ENCODE results near the gene ZBTB16. TPM values are rescaled to one million over a fixed set of nuclear protein-coding genes. Genes with fewer than 3 reads are reported as not detected.

Gene ZBTB16
- total and polyA plus RNA-seq, 2 experiments from 2014 or later: 0.29 to 1.4 TPM

DNA sequence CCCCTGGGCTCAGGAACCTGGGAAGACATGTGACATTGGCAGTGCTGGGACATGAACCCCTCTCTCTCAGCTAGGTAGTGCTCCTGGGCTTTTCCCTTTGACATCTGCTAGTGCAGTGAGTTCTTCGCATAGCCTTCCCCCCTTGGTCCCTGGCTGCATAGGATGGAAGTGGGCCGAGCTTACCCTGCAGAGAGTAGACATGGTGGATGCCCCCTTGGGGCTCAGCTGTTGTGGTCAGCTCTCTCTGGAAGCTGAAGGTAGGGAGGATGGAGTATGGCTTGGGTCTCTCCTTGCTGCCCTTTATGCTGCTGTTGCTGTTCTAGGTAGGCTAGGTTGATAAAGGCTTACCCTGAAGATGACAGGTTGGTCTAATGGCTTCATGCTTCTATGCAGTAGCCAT, 92.1 kb downstream of the ZBTB16 start:
- no peak overlapping the region for H3K27ac ChIP-seq (ENCODE audit: low read depth)
- H3K4me3 Mint-ChIP-seq: no peak overlapping the region
- no peak overlapping the region for H3K27ac Mint-ChIP-seq

More for the DNA sequence above, 92.1 kb downstream of the ZBTB16 start:
- H3K36me3 ChIP-seq (ENCODE audit: insufficient read depth): no peaks in the 10 kb centered on the region
- no peaks in the 10 kb centered on the region for H3F3A ChIP-seq (replicated peaks; ENCODE audit: low read depth)
- Mint-ChIP-seq H3K4me1 (no peaks in the 10 kb centered on the region; the same call in 2 of the 3 replicates), H3K9me3 (no peaks in the 10 kb centered on the region), H3K27me3 (ENCODE audit: insufficient read depth, low read depth, poor library complexity) (no peaks in the 10 kb centered on the region), H3K36me3 (ENCODE audit: low read depth) (no peaks in the 10 kb centered on the region)
- no peaks in the 10 kb centered on the region for H3K79me2 ChIP-seq (replicated peaks; ENCODE audit: insufficient read depth)
- peaks cover 23% of the 10 kb centered on the region for H3K9me2 ChIP-seq (ENCODE audit: insufficient read depth)
- TF ChIP-seq NANOG (IDR thresholded peaks at IDR 0.05; ENCODE audit: borderline replicate concordance) (no peak), JUNB (IDR thresholded peaks at IDR 0.05; ENCODE audit: unreplicated experiment) (no peak), STAT1 (IDR thresholded peaks at IDR 0.05; ENCODE audit: unreplicated experiment) (no peak), ZNF331 (CRISPR knock-in tag; IDR thresholded peaks at IDR 0.05; ENCODE audit: low read depth) (no peak), EZH2 (IDR thresholded peaks at IDR 0.05; ENCODE audit: low read depth, unreplicated experiment) (no peak), CREB1 (CRISPR knock-in tag; IDR thresholded peaks at IDR 0.05; ENCODE audit: low read depth) (no peak), POLR2AphosphoS5 (IDR thresholded peaks at IDR 0.05; ENCODE audit: low read depth) (no peak), ZNF114 (CRISPR knock-in tag; IDR thresholded peaks at IDR 0.05) (no peak), EZH2phosphoT487 (IDR thresholded peaks at IDR 0.05; ENCODE audit: unreplicated experiment) (no peak)
- TF ChIP-seq, protein P1, sequence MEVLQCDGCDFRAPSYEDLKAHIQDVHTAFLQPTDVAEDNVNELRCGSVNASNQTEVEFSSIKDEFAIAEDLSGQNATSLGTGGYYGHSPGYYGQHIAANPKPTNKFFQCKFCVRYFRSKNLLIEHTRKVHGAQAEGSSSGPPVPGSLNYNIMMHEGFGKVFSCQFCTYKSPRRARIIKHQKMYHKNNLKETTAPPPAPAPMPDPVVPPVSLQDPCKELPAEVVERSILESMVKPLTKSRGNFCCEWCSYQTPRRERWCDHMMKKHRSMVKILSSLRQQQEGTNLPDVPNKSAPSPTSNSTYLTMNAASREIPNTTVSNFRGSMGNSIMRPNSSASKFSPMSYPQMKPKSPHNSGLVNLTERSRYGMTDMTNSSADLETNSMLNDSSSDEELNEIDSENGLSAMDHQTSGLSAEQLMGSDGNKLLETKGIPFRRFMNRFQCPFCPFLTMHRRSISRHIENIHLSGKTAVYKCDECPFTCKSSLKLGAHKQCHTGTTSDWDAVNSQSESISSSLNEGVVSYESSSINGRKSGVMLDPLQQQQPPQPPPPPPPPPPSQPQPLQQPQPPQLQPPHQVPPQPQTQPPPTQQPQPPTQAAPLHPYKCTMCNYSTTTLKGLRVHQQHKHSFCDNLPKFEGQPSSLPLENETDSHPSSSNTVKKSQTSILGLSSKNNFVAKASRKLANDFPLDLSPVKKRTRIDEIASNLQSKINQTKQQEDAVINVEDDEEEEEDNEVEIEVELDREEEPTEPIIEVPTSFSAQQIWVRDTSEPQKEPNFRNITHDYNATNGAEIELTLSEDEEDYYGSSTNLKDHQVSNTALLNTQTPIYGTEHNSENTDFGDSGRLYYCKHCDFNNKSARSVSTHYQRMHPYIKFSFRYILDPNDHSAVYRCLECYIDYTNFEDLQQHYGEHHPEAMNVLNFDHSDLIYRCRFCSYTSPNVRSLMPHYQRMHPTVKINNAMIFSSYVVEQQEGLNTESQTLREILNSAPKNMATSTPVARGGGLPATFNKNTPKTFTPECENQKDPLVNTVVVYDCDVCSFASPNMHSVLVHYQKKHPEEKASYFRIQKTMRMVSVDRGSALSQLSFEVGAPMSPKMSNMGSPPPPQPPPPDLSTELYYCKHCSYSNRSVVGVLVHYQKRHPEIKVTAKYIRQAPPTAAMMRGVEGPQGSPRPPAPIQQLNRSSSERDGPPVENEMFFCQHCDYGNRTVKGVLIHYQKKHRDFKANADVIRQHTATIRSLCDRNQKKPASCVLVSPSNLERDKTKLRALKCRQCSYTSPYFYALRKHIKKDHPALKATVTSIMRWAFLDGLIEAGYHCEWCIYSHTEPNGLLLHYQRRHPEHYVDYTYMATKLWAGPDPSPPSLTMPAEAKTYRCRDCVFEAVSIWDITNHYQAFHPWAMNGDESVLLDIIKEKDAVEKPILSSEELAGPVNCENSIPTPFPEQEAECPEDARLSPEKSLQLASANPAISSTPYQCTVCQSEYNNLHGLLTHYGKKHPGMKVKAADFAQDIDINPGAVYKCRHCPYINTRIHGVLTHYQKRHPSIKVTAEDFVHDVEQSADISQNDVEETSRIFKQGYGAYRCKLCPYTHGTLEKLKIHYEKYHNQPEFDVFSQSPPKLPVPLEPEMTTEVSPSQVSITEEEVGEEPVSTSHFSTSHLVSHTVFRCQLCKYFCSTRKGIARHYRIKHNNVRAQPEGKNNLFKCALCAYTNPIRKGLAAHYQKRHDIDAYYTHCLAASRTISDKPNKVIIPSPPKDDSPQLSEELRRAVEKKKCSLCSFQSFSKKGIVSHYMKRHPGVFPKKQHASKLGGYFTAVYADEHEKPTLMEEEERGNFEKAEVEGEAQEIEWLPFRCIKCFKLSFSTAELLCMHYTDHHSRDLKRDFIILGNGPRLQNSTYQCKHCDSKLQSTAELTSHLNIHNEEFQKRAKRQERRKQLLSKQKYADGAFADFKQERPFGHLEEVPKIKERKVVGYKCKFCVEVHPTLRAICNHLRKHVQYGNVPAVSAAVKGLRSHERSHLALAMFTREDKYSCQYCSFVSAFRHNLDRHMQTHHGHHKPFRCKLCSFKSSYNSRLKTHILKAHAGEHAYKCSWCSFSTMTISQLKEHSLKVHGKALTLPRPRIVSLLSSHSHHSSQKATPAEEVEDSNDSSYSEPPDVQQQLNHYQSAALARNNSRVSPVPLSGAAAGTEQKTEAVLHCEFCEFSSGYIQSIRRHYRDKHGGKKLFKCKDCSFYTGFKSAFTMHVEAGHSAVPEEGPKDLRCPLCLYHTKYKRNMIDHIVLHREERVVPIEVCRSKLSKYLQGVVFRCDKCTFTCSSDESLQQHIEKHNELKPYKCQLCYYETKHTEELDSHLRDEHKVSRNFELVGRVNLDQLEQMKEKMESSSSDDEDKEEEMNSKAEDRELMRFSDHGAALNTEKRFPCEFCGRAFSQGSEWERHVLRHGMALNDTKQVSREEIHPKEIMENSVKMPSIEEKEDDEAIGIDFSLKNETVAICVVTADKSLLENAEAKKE (CRISPR knock-in tag; IDR thresholded peaks at IDR 0.05): no peak
- TF ChIP-seq, protein P2, sequence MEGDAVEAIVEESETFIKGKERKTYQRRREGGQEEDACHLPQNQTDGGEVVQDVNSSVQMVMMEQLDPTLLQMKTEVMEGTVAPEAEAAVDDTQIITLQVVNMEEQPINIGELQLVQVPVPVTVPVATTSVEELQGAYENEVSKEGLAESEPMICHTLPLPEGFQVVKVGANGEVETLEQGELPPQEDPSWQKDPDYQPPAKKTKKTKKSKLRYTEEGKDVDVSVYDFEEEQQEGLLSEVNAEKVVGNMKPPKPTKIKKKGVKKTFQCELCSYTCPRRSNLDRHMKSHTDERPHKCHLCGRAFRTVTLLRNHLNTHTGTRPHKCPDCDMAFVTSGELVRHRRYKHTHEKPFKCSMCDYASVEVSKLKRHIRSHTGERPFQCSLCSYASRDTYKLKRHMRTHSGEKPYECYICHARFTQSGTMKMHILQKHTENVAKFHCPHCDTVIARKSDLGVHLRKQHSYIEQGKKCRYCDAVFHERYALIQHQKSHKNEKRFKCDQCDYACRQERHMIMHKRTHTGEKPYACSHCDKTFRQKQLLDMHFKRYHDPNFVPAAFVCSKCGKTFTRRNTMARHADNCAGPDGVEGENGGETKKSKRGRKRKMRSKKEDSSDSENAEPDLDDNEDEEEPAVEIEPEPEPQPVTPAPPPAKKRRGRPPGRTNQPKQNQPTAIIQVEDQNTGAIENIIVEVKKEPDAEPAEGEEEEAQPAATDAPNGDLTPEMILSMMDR (conservative IDR thresholded peaks at IDR 0.05; ENCODE audit: low read depth in 2 of 2): no peak
- TF ChIP-seq, protein P3, sequence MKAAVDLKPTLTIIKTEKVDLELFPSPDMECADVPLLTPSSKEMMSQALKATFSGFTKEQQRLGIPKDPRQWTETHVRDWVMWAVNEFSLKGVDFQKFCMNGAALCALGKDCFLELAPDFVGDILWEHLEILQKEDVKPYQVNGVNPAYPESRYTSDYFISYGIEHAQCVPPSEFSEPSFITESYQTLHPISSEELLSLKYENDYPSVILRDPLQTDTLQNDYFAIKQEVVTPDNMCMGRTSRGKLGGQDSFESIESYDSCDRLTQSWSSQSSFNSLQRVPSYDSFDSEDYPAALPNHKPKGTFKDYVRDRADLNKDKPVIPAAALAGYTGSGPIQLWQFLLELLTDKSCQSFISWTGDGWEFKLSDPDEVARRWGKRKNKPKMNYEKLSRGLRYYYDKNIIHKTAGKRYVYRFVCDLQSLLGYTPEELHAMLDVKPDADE (IDR thresholded peaks at IDR 0.05): no peak
- TF ChIP-seq, protein P4, sequence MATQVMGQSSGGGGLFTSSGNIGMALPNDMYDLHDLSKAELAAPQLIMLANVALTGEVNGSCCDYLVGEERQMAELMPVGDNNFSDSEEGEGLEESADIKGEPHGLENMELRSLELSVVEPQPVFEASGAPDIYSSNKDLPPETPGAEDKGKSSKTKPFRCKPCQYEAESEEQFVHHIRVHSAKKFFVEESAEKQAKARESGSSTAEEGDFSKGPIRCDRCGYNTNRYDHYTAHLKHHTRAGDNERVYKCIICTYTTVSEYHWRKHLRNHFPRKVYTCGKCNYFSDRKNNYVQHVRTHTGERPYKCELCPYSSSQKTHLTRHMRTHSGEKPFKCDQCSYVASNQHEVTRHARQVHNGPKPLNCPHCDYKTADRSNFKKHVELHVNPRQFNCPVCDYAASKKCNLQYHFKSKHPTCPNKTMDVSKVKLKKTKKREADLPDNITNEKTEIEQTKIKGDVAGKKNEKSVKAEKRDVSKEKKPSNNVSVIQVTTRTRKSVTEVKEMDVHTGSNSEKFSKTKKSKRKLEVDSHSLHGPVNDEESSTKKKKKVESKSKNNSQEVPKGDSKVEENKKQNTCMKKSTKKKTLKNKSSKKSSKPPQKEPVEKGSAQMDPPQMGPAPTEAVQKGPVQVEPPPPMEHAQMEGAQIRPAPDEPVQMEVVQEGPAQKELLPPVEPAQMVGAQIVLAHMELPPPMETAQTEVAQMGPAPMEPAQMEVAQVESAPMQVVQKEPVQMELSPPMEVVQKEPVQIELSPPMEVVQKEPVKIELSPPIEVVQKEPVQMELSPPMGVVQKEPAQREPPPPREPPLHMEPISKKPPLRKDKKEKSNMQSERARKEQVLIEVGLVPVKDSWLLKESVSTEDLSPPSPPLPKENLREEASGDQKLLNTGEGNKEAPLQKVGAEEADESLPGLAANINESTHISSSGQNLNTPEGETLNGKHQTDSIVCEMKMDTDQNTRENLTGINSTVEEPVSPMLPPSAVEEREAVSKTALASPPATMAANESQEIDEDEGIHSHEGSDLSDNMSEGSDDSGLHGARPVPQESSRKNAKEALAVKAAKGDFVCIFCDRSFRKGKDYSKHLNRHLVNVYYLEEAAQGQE (IDR thresholded peaks at IDR 0.05; ENCODE audit: unreplicated experiment): no peak
- no peak overlapping the region for H3K4me3 ChIP-seq
- H3K27me3 ChIP-seq (ENCODE audit: insufficient read depth): no peaks in the 10 kb centered on the region
- H4K20me1 ChIP-seq (replicated peaks; ENCODE audit: insufficient read depth): no peaks in the 10 kb centered on the region
- DNase-seq (ENCODE audit: low spot score) (no peak), ATAC-seq (no peak)
- no peaks in the 10 kb centered on the region for H3K4me1 ChIP-seq (ENCODE audit: insufficient read depth)
- H2AFZ ChIP-seq: no peak overlapping the region
- no peak overlapping the region for H3K4me2 ChIP-seq

Data from GM23338 (cell line).